Skin epidermis (tissue), 12 donors: ENCODE data around the gene IL1RAPL1.

Experiments
- H3K27ac ChIP-seq, 21 experiments: fragments of 200-600 bp; sonication (generic) in 11 of 21; one replicate each; pipeline ENCODE4 v1.5.0; 2020; ENCODE audit warnings: mild to moderate bottlenecking in 3 of 21, inconsistent platforms in 2 of 21, moderate library complexity in 2 of 21
- H3K4me3 ChIP-seq, 7 experiments: fragments of 200-600 bp; sonication (generic) in 2 of 7; one replicate each; pipeline ENCODE4 v1.5.0; 2020; ENCODE audit warnings: inconsistent platforms in 2 of 7, mild to moderate bottlenecking in 2 of 7, moderate library complexity in 1 of 7

Gene IL1RAPL1

DNA sequence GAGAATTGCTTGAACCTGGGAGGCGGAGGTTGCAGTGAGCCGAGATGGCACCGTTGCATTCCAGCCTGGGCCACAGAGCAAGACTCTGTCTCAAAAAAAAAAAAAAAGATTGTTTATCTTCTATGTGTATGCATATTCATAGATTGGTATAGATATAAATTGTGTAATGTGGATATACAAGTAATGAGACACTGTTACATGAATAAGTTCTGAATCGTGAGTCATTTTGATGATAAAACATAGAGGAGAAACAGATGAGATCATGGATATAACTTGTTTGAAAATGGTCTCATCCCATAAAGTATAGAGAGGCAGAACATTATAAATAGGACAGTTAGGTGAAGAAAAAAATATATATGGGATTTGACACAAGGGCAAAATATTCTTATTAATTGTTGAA lies 628.0 kb downstream of the IL1RAPL1 start:
- no peak overlapping the region for H3K4me3 ChIP-seq
- H3K27ac ChIP-seq: no peak overlapping the region

DNA sequence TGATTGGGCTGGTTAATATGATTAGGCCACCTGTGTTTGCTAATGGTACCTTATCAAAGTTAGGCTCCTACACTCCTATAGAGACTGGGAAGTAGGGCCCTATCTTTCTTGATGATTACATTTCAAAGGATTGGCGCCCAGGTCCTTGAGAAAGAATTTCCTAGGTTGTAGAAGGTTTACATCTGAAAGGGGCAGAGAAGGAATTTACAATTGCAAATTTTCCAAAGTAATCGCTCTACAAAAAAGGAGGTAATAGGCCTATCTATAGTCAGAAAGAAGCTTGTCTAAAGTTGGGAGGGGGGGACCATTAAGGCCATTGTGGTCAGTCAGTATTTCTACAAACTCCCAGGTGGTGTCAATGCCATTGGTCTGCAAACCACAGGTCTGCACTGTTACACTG lies 638.4 kb downstream of the IL1RAPL1 start:
- Histone ChIP-seq H3K27ac (no peak overlapping the region), H3K4me3 (no peak overlapping the region)

DNA sequence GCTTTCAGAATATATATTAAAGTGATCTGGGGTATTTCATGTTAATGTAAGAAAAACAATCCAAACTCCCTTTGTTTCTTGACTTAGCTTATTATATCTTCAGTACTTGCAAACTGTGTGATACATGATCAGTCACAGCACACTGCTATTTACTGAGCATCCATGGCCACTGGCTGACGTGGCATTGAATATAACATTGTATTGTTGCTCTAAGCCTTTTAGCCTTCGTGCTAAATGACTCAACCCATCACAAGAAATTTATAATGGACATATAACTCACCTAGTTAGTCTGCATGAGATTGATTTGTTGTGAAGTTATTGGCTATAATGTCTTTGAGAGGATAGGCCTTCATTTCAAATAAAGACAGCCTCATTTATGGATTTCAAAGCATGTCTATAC lies 642.6 kb downstream of the IL1RAPL1 start:
- H3K4me3 ChIP-seq: no peak overlapping the region
- no peak overlapping the region for H3K27ac ChIP-seq

DNA sequence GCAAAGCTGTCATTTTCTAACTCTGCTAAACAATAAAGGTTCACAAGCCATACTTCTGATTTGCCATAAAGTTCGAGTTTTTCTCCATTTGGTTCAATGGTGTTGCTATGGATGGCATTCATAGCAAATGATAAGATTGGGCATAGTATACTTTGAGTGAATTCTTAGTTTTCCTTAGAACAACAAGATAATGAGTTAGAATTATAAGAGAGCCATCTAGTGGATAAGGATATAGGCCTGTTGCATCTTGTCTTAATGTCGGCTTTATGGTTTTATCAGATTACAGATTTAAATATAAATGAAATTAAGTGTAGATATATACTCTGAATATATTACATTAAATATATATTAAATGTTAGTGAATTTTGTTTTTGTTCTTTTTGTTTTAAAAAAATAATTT lies 644.6 kb downstream of the IL1RAPL1 start:
- H3K27ac ChIP-seq: no peak overlapping the region
- H3K4me3 ChIP-seq: no peak overlapping the region

DNA sequence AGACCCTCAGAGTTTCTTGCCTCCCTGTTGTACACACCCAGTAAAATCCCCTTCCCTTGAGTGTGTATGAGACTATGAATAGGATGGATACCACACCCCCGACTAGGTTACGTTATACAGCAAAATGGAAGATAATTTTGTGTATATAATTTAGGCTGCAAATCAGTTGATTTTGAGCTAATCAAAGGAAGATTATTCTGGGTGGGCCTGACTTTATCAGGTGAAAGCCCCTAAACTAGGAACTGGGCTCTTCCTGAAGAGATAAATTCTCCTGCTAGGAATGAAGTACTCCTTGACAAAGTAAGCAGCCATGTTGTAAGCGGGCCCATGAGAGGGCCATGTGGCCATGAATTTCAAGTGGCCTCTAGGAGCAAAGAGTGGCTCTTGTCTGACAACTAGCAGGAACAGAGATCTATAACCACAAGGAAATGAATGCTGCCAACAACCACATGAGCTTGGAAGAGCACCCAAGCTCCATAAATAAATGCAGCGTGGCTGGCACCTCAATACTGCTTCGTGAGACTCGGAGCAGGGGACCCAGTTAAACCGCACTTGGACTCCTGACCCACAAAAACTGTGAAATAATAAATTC lies 646.4 kb downstream of the IL1RAPL1 start:
- Histone ChIP-seq H3K4me3 (no peak overlapping the region), H3K27ac (no peak overlapping the region)

DNA sequence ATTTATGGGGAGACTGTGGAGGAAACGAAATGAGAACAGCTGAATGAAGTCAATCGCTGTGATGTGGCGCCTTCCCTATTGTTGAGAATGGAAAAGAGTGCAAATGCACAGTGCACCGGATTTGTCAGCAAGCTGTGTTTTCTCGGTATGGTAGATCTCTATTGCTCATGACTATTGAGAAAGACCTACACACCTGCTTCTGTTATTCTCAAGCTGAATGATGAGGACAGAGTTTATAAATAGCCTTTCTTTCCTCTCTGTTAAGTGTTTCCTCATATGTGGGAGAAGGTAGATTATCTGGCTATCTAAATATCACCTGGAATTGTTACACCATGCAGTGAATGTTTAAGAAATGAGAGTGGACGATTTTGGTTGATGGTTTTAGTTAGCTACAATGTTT lies 650.7 kb downstream of the IL1RAPL1 start:
- Histone ChIP-seq H3K27ac (no peak overlapping the region), H3K4me3 (no peak overlapping the region)

DNA sequence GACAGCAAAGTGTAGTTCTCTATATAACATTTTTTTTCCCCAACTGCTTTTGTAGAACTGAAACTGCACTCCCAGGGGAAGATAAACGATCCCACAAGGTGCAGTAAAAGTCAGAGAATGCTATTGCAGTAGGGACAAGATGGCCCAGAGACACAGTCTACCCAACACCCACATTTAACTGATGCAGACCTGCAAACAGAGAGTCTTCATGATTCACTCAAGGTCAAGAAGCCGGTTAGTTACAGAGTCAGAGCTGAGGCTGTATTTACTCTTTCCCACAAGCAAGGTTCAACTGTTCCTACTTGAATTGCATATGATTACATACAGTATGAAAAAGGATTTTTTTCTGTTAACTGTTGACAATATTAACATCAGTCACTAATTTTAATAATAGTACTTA lies 654.6 kb downstream of the IL1RAPL1 start:
- Histone ChIP-seq H3K27ac (no peak overlapping the region), H3K4me3 (no peak overlapping the region)

DNA sequence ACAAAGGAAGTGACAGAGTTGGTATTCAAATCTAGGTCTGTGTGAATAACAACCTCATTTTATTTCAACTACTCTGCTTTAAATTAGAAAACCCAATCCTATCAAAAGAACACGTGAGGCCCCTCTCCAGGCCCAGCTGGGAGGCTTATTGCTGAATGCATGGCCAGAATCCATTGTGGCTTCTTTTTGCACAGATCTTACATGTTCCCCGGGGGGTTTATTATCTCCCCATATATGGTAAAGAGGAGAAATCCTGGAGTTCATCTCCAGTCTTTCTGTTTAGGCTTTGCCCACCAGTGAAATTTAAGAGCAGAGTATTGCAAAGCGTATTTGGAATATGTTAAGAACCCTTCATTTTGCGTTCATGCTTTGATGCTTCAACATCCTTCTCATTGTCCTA lies 655.6 kb downstream of the IL1RAPL1 start:
- Histone ChIP-seq H3K4me3 (no peak overlapping the region), H3K27ac (no peak overlapping the region)

DNA sequence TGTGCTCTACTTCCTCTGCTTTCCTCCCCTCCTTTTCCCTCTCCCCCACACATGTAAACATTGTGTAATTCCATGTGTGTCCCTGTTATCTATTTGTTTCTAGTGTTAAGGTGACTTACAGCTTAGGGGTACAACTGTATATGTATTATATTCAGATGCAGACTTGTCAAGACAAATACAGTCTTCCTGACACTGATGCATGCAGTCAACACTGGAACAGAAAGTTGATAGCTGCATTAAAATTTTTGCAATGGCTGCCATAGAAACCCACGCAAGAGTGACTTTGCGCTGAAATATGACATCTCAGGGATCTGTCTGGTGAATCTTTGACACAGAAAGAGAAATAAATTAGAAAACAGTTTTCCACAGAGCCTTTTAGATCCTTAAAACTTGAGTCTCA lies 656.7 kb downstream of the IL1RAPL1 start:
- Histone ChIP-seq H3K27ac (no peak overlapping the region), H3K4me3 (no peak overlapping the region)

DNA sequence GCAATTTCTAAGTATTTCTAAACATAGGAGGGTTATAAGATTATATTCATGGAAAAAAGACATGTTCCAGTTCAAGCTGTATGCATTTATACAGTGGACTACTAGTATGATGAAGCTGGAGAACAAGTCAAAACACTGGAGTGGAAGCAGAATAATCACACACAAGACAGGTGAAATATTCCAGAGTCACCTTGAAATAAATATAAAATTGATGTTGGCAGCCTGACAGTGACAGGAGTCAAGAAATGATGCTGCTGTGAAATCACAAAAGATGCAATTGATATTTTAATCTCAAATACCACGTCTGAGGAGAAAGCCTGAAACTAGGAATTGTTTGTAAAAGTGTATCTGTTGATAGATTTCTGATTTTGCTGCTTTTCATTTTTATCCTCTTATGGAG lies 667.3 kb downstream of the IL1RAPL1 start:
- H3K27ac ChIP-seq: no peak overlapping the region
- no peak overlapping the region for H3K4me3 ChIP-seq

DNA sequence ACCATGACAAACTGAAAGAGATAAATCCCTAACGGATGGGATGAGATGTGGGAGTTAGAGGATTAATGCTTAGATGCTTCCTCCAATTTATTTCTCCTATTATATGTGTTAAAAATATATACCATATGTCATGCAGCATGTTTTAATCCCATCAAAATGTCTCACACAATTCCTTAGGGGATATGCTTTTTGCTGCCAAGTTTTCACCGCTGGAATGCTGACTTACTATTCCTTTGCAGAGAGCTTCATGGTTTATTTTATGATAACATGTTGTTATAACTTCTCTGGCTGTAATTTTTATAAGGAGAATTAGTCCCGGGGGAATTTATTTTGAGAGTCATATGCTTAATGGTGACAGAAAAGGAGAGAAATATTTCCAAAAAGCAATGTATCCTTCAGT lies 670.3 kb downstream of the IL1RAPL1 start:
- H3K4me3 ChIP-seq: no peak overlapping the region

DNA sequence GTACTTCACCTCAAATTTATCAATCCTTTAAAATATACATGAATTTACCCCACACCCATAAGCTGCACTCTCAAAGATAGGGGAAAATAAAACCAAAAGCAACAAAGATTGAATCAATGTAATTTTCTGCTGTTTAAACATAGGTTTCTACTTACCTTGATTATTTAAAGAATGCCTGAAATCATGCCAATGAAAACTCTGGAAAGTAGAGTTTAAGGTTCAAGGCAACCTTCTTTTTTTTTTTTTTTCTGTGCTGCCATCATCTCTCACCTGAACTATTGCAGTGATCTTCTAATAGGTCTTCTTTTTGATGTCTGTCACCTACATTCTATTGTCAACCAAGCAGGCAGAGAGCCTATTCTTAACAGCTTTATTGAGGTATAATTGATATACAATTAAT lies 682.1 kb downstream of the IL1RAPL1 start:
- no peak overlapping the region for H3K4me3 ChIP-seq
- no peak overlapping the region for H3K27ac ChIP-seq

More for the DNA sequence above, 670.3 kb downstream of the IL1RAPL1 start:
- no peak overlapping the region for H3K27ac ChIP-seq

DNA sequence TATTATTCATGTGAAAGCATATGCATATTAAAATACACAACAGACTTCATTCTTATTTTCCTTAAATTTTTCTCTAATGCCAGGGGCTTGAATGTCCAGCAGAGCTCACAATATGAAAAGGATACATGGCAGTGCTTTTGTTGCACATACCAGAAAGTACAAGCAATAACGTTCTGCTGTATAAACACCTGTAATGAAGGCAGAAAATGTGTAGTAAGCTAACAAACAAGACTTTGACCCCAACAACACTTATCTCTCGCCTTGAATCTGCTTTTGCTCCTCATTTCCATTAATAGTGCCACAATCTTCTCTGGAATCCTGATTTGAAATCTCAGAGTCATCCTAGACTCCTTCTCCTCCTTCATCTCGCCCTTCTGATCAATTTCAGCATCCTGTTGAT lies 687.3 kb downstream of the IL1RAPL1 start:
- H3K27ac ChIP-seq: no peak overlapping the region

DNA sequence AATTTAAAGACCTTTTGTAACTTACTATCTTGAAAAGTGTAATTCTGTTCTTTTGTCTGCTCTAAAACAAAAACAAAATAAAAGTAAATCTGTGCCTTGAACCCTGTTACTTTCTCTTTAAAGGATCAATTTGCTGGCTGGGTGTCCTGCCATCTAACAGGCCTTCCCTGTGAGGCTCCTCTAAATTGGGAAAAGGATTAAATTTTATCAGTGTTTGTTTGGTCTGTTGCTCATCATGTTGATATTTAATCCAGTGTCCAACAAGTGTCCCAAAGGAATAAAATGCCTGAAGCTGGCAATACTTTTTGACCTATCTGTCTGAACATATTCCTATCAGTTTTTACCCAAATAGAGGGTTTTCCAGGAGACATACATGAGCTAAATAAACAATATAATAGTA lies 688.7 kb downstream of the IL1RAPL1 start:
- no peak overlapping the region for H3K27ac ChIP-seq
- no peak overlapping the region for H3K4me3 ChIP-seq

More for the DNA sequence above, 687.3 kb downstream of the IL1RAPL1 start:
- no peak overlapping the region for H3K4me3 ChIP-seq

DNA sequence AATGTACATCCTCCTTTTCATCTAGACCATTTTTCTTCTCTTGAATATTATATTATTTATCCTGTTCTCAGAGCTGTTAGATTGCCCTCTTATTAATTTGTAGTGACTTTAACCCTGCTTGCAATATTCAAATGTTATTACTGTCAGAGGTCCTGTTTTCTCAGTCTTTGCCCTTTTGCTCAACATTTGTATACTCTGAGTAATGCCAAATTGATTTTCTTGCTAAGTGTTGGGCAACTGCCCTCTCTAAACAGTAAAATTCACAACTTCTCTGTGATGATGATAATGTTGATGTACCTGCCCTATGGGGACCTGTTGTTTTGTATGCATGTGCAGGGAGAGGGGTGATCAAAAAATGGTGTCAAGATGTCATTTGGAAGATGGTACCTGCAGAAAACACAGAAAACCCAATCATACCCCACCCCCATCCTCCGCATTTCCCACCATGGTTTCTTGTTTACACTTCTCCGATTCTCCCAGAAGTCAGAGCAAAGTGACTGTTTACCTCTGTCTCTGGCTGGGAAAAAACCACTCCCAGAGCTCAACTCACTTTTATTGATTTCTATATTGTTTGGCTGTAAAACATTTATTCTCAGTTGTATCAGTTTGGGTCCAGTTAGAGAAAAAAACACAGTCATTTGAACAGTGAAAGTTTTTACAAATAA lies 694.0 kb downstream of the IL1RAPL1 start:
- no peak overlapping the region for H3K4me3 ChIP-seq
- H3K27ac ChIP-seq: no peak overlapping the region

DNA sequence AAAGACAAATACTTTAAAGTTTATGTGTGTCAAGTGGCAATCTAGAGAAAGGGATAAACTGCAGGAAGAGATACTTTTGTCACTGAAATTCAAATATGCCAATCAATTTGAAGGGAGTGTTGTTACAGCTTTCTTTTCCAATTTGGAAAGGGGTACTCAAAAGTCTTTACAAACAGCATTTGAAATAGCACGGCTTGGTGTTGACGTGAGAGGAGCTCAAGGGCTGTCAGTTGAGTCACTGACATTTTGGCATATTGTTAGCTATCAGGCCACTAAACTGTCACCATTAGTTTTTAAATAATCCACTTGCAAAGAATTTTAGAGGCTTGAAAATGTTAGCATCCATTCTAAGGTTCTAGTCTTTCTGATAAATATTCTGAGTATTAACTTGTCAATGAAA lies 698.4 kb downstream of the IL1RAPL1 start:
- no peak overlapping the region for H3K27ac ChIP-seq
- no peak overlapping the region for H3K4me3 ChIP-seq

DNA sequence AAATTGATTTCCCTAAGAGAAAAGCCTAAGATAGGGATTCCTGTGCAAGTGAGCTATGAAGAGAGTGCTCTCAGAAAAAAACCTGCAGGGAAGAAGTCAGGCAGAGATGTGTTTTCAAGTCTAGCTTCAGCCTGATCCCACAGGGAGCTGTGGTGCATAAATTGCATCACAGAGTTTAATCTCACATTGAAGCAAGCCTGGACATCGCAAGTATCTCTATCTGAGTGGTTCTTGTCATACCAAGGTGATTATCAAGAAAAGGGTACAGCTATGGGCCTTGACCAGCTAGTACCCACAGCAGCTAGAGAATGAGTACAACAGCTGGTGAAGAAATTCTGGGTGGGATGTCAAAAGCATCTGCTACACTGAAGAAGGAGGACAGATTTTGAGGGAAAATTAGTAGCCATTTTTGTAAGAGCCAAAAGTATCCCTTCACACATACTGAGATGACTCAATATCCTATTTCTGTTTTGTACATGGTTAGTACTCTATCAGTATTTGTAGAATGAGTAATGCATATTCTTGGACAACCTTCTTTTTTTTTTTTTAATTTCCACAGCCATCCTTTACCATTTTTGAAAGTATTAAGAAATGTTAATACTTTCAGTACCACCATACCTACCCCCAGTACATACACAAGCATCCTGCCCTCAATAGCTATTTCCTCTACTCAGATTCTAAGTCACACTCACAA lies 708.9 kb downstream of the IL1RAPL1 start:
- no peak overlapping the region for H3K4me3 ChIP-seq

DNA sequence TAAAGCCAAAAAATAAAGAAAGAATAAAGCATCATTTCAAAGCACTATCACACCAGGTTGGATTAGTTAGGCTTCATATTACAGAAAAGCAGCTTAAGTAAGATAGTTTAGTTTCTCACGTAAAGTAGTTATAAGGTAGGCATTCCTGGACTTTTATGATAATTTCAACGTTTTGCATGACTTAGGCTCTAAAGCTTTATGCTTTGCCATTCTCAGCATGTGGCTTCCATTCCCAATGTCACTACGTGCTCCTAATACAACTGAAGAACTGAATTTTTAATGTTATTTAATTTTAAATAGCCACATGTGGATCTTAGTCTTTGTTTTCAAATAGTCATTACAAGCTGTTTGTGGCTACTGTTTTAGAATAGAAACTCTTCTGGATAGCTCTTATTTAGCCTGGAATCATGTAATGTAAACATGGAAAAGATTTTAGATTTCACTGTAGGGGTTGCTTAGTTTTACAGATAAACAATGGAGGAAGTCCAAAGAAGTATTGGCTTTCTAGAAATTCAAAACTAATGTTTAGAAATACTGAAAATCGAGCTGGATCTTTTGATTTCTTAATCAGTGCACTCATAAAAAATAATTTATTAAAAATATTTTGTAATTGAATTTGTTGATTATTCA lies 710.0 kb downstream of the IL1RAPL1 start:
- Histone ChIP-seq H3K4me3 (no peak overlapping the region), H3K27ac (no peak overlapping the region)

More for the DNA sequence above, 708.9 kb downstream of the IL1RAPL1 start:
- H3K27ac ChIP-seq: no peak overlapping the region

DNA sequence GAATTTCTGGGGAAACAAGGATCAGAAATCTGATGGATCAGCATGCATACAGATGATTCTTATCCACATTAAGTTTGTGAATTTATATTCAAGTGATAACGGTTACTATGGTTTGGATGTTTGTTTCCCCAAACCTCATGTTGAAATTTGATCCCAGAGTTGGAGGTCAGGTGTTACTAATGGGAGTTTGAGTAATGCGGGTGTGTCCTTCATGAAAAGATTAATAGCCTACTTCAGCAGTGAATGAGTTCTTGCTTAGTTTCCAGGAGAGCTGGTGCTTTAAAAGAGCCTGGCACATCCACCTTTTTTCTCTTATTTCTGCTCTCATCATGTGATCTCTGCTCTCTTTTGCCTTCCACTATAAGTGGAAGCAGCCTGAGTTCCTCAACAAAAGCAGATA lies 712.4 kb downstream of the IL1RAPL1 start:
- no peak overlapping the region for H3K4me3 ChIP-seq
- H3K27ac ChIP-seq: no peak overlapping the region

DNA sequence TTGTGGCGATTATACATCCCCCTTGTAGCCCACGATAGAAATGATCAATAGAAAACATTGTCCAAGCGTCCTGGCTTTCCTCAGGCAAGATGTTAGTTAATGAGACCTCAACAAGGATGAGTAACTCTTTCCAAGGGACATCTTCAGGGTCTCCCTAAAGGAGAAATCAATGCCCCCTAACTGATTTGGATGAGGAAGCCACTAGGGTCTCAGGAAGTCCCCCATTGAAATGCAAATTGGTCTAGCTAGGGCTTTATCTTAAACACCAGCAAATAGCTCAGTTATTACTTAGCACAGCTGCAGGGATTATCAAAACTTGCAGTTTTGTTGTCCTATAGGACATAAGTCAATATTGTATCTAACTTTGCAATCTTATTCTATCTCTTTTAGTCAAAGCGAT lies 721.5 kb downstream of the IL1RAPL1 start:
- no peak overlapping the region for H3K27ac ChIP-seq
- no peak overlapping the region for H3K4me3 ChIP-seq

DNA sequence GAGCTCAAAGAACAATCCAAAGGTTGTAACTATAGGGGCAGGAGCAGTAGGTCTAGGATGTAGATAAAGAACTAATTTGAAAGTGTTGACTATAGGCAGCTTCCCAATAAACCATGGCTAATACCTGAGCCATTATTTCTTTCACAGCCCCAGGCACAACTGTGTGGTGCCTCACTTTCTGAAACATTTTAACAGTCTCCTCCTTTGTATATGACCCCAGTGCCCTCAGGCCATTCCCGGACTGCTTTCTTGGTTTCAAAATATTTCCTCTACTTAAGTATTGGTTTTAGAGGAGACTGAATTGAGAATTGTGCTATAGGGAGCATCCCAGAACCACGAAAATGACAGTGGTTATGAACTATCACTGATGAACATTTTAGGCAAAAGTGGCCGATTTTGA lies 728.7 kb downstream of the IL1RAPL1 start:
- no peak overlapping the region for H3K4me3 ChIP-seq

More for the DNA sequence above, 728.7 kb downstream of the IL1RAPL1 start:
- no peak overlapping the region for H3K27ac ChIP-seq
